Measurements from ENCODE around the gene ALDH1B1.

The ALDH1B1 gene

DNA sequence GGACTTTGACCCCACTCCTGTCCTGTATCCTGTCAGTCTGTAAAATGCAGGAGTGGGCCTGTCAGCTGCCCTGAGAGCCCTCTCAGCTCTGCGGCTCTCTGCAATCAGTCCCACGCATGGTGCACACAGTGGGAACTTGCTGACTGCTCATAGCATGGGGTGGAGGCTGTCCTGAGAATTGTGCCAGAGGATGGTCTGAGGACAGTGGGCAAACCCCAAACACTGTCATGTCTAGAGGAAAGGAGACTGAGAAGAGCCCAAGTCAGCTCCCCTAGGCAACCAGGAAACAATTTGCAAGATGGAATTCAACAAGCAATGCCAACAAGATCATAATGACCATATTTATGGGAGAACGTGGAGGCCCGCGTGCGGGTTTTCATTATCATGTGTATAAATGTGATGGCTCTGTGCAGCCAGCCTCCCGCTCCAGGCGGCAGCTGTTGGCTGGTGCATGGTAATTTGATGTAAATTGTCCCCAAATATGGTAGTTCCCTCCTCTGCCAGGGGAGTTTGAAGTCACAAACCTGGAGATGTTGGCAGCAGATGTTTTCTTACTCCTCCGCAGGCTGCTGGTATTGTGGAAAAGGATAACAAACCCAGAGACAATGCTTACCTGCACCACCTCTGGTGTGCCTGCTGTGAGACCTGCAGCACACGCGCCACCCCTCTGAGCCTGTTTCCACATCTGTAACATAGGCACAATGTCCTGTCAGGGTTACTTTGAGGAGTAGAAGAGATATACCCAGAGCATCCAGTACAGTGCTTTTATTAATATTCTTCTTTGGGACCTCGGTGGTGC, 39.8 kb upstream of the ALDH1B1 start:
- H3K27me3 ChIP-seq (ENCODE audit: insufficient read depth, poor library complexity, severe bottlenecking): no peaks in the 10 kb centered on the region
- H3K9me3 ChIP-seq (ENCODE audit: severe bottlenecking): no peaks in the 10 kb centered on the region
- DNase-seq (ENCODE audit: low spot score): no peak
- H3K4me1 ChIP-seq (ENCODE audit: insufficient read depth, poor library complexity, severe bottlenecking): no peaks in the 10 kb centered on the region
- no peak overlapping the region for H3K4me3 ChIP-seq (ENCODE audit: severe bottlenecking)
- TF ChIP-seq, protein P1, sequence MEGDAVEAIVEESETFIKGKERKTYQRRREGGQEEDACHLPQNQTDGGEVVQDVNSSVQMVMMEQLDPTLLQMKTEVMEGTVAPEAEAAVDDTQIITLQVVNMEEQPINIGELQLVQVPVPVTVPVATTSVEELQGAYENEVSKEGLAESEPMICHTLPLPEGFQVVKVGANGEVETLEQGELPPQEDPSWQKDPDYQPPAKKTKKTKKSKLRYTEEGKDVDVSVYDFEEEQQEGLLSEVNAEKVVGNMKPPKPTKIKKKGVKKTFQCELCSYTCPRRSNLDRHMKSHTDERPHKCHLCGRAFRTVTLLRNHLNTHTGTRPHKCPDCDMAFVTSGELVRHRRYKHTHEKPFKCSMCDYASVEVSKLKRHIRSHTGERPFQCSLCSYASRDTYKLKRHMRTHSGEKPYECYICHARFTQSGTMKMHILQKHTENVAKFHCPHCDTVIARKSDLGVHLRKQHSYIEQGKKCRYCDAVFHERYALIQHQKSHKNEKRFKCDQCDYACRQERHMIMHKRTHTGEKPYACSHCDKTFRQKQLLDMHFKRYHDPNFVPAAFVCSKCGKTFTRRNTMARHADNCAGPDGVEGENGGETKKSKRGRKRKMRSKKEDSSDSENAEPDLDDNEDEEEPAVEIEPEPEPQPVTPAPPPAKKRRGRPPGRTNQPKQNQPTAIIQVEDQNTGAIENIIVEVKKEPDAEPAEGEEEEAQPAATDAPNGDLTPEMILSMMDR (IDR thresholded peaks at IDR 0.05; ENCODE audit: poor library complexity, severe bottlenecking): no peak
- no peak for ATAC-seq (ENCODE audit: low read depth)
- no peaks in the 10 kb centered on the region for H3K36me3 ChIP-seq (ENCODE audit: low read depth)
- no peak overlapping the region for H3K27ac ChIP-seq (ENCODE audit: poor library complexity, severe bottlenecking)

DNA sequence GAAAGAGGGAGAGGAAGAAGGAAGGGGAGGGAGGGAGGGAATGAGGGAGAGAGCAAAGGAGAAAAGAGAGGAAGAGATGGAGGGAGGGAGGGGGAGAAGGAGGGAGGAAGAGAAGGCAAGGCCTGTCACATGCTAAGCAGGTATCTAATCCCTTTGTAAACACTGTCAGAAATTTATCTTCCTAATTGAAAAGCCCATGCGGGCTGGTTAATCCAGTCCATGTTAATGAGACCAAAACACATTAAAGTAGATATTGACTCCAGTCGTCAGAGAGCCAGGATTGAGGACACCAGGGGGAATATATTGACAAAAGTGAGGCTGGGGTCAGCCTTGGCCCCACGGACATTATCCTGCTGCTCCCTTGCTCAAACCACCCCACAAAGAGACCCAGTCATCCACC, 37.4 kb upstream of the ALDH1B1 start:
- Histone ChIP-seq H3K9me3 (ENCODE audit: severe bottlenecking) (no peaks in the 10 kb centered on the region), H3K4me3 (ENCODE audit: severe bottlenecking) (no peak overlapping the region), H3K36me3 (ENCODE audit: low read depth) (no peaks in the 10 kb centered on the region), H3K4me1 (ENCODE audit: insufficient read depth, poor library complexity, severe bottlenecking) (no peaks in the 10 kb centered on the region), H3K27ac (ENCODE audit: poor library complexity, severe bottlenecking) (no peak overlapping the region), H3K27me3 (ENCODE audit: insufficient read depth, poor library complexity, severe bottlenecking) (no peaks in the 10 kb centered on the region)
- ATAC-seq (ENCODE audit: low read depth) (no peak), DNase-seq (ENCODE audit: low spot score) (no peak)
- TF ChIP-seq, protein P1 (IDR thresholded peaks at IDR 0.05; ENCODE audit: poor library complexity, severe bottlenecking): no peak

DNA sequence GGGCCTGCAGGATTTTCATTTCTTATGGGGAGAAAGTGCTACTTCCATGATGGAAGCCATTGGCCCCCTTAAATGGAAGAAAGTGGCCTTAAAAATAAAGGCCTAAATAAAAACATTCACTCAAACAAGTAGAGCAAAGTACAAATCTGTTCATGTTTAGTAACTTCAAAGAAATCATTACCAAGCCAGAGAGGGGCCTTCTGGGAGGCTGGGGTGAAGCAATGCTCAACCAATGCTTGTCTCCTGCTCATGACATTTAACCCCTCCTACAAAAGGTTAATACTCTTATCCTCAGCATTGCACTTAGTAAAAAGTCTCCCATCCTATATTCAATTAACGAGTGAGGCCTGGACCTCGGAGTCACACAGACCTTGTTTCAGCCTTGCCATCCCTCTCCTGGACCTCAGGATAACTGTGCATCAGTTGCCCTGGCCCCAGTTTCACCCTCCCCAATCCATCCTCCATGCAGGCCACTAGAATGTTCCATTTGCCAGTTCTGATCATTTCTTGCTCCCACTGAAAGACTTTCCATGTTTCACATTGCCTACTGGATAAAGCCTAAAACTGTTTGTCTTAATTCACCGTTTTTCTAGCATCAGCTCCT, 36.9 kb upstream of the ALDH1B1 start:
- Histone ChIP-seq H3K27ac (ENCODE audit: poor library complexity, severe bottlenecking) (no peak overlapping the region), H3K4me1 (ENCODE audit: insufficient read depth, poor library complexity, severe bottlenecking) (no peaks in the 10 kb centered on the region), H3K4me3 (ENCODE audit: severe bottlenecking) (no peak overlapping the region), H3K36me3 (ENCODE audit: low read depth) (no peaks in the 10 kb centered on the region), H3K27me3 (ENCODE audit: insufficient read depth, poor library complexity, severe bottlenecking) (no peaks in the 10 kb centered on the region), H3K9me3 (ENCODE audit: severe bottlenecking) (no peaks in the 10 kb centered on the region)
- DNase-seq (ENCODE audit: low spot score) (no peak), ATAC-seq (ENCODE audit: low read depth) (no peak)
- TF ChIP-seq, protein P1 (IDR thresholded peaks at IDR 0.05; ENCODE audit: poor library complexity, severe bottlenecking): no peak

DNA sequence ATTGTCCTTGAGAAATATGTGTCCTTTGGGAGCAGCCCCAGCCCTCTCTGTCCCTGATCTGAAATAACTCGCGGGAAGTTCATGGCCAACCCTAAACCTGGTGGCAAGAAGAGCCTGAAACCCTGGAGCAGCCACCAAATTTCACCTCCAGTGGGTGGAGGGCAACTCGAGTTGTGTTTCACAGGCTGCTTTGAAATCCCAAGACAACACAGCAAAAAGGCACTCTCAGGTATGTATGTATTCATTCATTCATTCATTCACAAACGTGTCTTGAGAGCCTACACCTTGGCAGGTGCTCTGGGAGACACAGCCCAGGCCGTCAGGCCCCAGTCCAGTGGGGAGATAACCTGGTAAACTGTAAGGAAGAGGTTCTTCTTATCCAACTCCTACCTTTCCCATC, 35.7 kb upstream of the ALDH1B1 start:
- Histone ChIP-seq H3K4me3 (ENCODE audit: severe bottlenecking) (no peak overlapping the region), H3K9me3 (ENCODE audit: severe bottlenecking) (no peaks in the 10 kb centered on the region), H3K4me1 (ENCODE audit: insufficient read depth, poor library complexity, severe bottlenecking) (no peaks in the 10 kb centered on the region), H3K27me3 (ENCODE audit: insufficient read depth, poor library complexity, severe bottlenecking) (no peaks in the 10 kb centered on the region), H3K36me3 (ENCODE audit: low read depth) (no peaks in the 10 kb centered on the region), H3K27ac (ENCODE audit: poor library complexity, severe bottlenecking) (no peak overlapping the region)
- no peak for ATAC-seq (ENCODE audit: low read depth)
- no peak for DNase-seq (ENCODE audit: low spot score)
- TF ChIP-seq, protein P1 (IDR thresholded peaks at IDR 0.05; ENCODE audit: poor library complexity, severe bottlenecking): no peak
